HG02943 (cell line): ENCODE data around the gene SH3BGRL.

Experiments used
- ATAC-seq: cut with Tn5 transposase; IDR thresholded peaks from one replicate; pipeline ENCODE4 v1.9.1; 2021; ENCODE audit warnings: mild to moderate bottlenecking, low read depth, moderate library complexity; ENCODE audit not compliant: unreplicated experiment

The SH3BGRL gene

GRCh38 chrX:81201671-81202455, at the start of gene SH3BGRL, which contains the start of gene HMGN5:
SH3BGRL (plus strand) TSS chrX:81202102; CDS start chrX:81202201, 99 bp downstream.
HMGN5 (minus strand) TSS chrX:81201913; CDS start chrX:81121549, 80,364 bp downstream.
- peak; percentile 95 for ATAC-seq

GRCh38 chrX:81168391-81168790, 33.5 kb upstream of the SH3BGRL start:
- no peak for ATAC-seq

GRCh38 chrX:81174286-81174685, 27.6 kb upstream of the SH3BGRL start:
- no peak for ATAC-seq

GRCh38 chrX:81195259-81195658, 6.6 kb upstream of the SH3BGRL start:
- no peak for ATAC-seq

GRCh38 chrX:81195712-81196111, 6.2 kb upstream of the SH3BGRL start:
- ATAC-seq = peak; percentile 92

- ATAC-seq = no peak
Observed at GRCh38 chrX:81201071-81201470, 831 bp upstream of the SH3BGRL start.

- ATAC-seq = no peak
Observed at GRCh38 chrX:81202456-81202819, 536 bp downstream of the SH3BGRL start.

GRCh38 chrX:81202943-81203342, 1.0 kb downstream of the SH3BGRL start:
- no peak for ATAC-seq

- ATAC-seq = no peak
Observed at GRCh38 chrX:81205551-81205950, 3.6 kb downstream of the SH3BGRL start.

- no peak for ATAC-seq
Observed at GRCh38 chrX:81206476-81206875, 4.6 kb downstream of the SH3BGRL start.

- no peak for ATAC-seq
Observed at GRCh38 chrX:81208916-81209315, 7.0 kb downstream of the SH3BGRL start.

- no peak for ATAC-seq
Observed at GRCh38 chrX:81215685-81216084, 13.8 kb downstream of the SH3BGRL start.

- ATAC-seq = no peak
Observed at GRCh38 chrX:81229229-81229628, 27.3 kb downstream of the SH3BGRL start.

- no peak for ATAC-seq
Observed at GRCh38 chrX:81229901-81230300, 28.0 kb downstream of the SH3BGRL start.

- no peak for ATAC-seq
Observed at GRCh38 chrX:81231476-81231875, 29.6 kb downstream of the SH3BGRL start.

GRCh38 chrX:81232218-81232617, 30.3 kb downstream of the SH3BGRL start:
- no peak for ATAC-seq

- ATAC-seq = no peak
Observed at GRCh38 chrX:81237516-81237915, 35.6 kb downstream of the SH3BGRL start.

- ATAC-seq = no peak
Observed at GRCh38 chrX:81238166-81238565, 36.3 kb downstream of the SH3BGRL start.

- ATAC-seq = no peak
Observed at GRCh38 chrX:81240701-81241331, 38.9 kb downstream of the SH3BGRL start.

- no peak for ATAC-seq
Observed at GRCh38 chrX:81241753-81242152, 39.9 kb downstream of the SH3BGRL start.

GRCh38 chrX:81255876-81256275, 54.0 kb downstream of the SH3BGRL start:
- no peak for ATAC-seq

- no peak for ATAC-seq
Observed at GRCh38 chrX:81257817-81258216, 55.9 kb downstream of the SH3BGRL start.
